OCI-LY1 (cell line): ENCODE results near the gene ACADM.

Source experiments
- EZH2 ChIP-seq: fragments of 200-600 bp; sonication (generic), shearing (Covaris generic); IDR thresholded peaks from 2 replicates; pipeline ENCODE4 v1.8.0; 2017; ENCODE audit warnings: borderline replicate concordance, mixed run types, mild to moderate bottlenecking, antibody characterized with exemption, low read length, moderate library complexity, mixed read lengths
- TF ChIP-seq, protein P1 (sequence below): fragments of 200-600 bp; sonication (generic), shearing (Covaris generic); IDR thresholded peaks from 2 replicates; pipeline ENCODE4 v1.5.1; 2017; ENCODE audit warnings: mild to moderate bottlenecking, antibody characterized with exemption, low read length, moderate library complexity, mixed read lengths

DNA sequence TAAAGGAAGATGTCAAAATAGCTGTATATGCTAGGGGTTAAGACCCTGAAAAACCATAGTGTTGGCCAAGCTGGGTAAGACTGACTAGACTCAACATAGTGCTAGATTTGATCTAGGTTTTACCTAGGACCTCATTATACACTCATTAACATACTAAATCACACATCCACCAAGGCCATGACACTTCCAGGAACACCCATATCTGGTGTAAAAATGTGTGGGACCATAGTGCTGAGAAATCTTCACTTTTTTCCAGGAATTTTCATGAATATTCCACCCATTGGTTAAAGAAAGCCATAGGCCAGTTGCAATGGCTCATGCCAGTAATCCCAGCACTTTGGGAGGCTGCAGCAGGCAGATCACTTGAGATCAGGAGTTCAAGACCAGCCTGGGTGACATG is 34.0 kb upstream of the ACADM start:
- no peak for TF ChIP-seq EZH2
- TF ChIP-seq, protein P1, sequence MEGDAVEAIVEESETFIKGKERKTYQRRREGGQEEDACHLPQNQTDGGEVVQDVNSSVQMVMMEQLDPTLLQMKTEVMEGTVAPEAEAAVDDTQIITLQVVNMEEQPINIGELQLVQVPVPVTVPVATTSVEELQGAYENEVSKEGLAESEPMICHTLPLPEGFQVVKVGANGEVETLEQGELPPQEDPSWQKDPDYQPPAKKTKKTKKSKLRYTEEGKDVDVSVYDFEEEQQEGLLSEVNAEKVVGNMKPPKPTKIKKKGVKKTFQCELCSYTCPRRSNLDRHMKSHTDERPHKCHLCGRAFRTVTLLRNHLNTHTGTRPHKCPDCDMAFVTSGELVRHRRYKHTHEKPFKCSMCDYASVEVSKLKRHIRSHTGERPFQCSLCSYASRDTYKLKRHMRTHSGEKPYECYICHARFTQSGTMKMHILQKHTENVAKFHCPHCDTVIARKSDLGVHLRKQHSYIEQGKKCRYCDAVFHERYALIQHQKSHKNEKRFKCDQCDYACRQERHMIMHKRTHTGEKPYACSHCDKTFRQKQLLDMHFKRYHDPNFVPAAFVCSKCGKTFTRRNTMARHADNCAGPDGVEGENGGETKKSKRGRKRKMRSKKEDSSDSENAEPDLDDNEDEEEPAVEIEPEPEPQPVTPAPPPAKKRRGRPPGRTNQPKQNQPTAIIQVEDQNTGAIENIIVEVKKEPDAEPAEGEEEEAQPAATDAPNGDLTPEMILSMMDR: no peak
